Hematopoietic multipotent progenitor cell (in vitro differentiated cells): ENCODE data around the gene SLC6A4. TPM values are rescaled to one million over a fixed set of nuclear protein-coding genes. Genes with fewer than 3 reads are reported as not detected.
"Not testable (repeated sequence)": the region's sequence is repeated elsewhere in the genome, so short reads cannot be mapped to it uniquely, and the experiment has no call there.

Experiments
- DNase-seq, 3 donors: peaks; one replicate each; pipeline ENCODE4 v3.0.0-alpha.2; 2011 to 2015; ENCODE audit warnings: low read depth in 2 of 3, low spot score in 2 of 3
- total RNA-seq: library from RNA; depleted of rRNA; stranded (reverse); fragments of >200 nt; gene quantifications from one replicate; pipeline ENCODE4 v1.2.3, GENCODE V29; 2012

The SLC6A4 gene
- total RNA-seq, 1 donor = under 0.01 TPM

- DNase-seq = no peak
Observed at GRCh38 chr17:30221346-30221745, 14.2 kb downstream of the SLC6A4 start.

GRCh38 chr17:30220414-30220813 is 15.1 kb downstream of the SLC6A4 start:
- no peak for DNase-seq

- DNase-seq = no peak
Observed at GRCh38 chr17:30219833-30220232, 15.7 kb downstream of the SLC6A4 start.

GRCh38 chr17:30219315-30219714 is 16.2 kb downstream of the SLC6A4 start:
- no peak for DNase-seq

GRCh38 chr17:30218799-30219198 is 16.7 kb downstream of the SLC6A4 start:
- DNase-seq = no peak

- no peak for DNase-seq
Observed at GRCh38 chr17:30217746-30218245, 17.7 kb downstream of the SLC6A4 start.

GRCh38 chr17:30217054-30217453 is 18.4 kb downstream of the SLC6A4 start:
- DNase-seq = no peak

GRCh38 chr17:30212750-30213149 is 22.7 kb downstream of the SLC6A4 start:
- no peak for DNase-seq

- no peak for DNase-seq
Observed at GRCh38 chr17:30211371-30211770, 24.1 kb downstream of the SLC6A4 start.

GRCh38 chr17:30210901-30211300 is 24.6 kb downstream of the SLC6A4 start:
- DNase-seq = no peak

GRCh38 chr17:30210366-30210765 is 25.1 kb downstream of the SLC6A4 start:
- no peak for DNase-seq

GRCh38 chr17:30209930-30210329 is 25.6 kb downstream of the SLC6A4 start:
- no peak for DNase-seq

GRCh38 chr17:30208214-30208613 is 27.3 kb downstream of the SLC6A4 start:
- no peak for DNase-seq

- DNase-seq = no peak
Observed at GRCh38 chr17:30207655-30208054, 27.8 kb downstream of the SLC6A4 start.

GRCh38 chr17:30203471-30203981 is 32.0 kb downstream of the SLC6A4 start:
- no peak for DNase-seq

- DNase-seq = not testable (repeated sequence)
Observed at GRCh38 chr17:30200656-30201055, 34.8 kb downstream of the SLC6A4 start.

GRCh38 chr17:30200106-30200505 is 35.4 kb downstream of the SLC6A4 start:
- DNase-seq = no peak

GRCh38 chr17:30199600-30199999 is 35.9 kb downstream of the SLC6A4 start:
- DNase-seq = no peak

GRCh38 chr17:30197416-30197815 is 38.1 kb downstream of the SLC6A4 start:
- DNase-seq = no peak

GRCh38 chr17:30196504-30196903 is 39.0 kb downstream of the SLC6A4 start:
- DNase-seq = no peak

- DNase-seq = no peak
Observed at GRCh38 chr17:30191072-30191471, 44.4 kb downstream of the SLC6A4 start.

- no peak for DNase-seq
Observed at GRCh38 chr17:30188211-30188939, 47.1 kb downstream of the SLC6A4 start.
